HepG2 (cell line): ENCODE measurements around the gene FIZ1. TPM values are rescaled to one million over a fixed set of nuclear protein-coding genes. Genes with fewer than 3 reads are reported as not detected.

Experiments
- ATAD3A ChIP-seq: sonication (generic); formaldehyde crosslinking; IDR thresholded peaks from 2 replicates; pipeline ENCODE4 v1.4.0; 2020; ENCODE audit warnings: missing genetic modification reagents
- GTF3A ChIP-seq: sonication (generic); formaldehyde crosslinking; conservative IDR thresholded peaks from 2 replicates; pipeline ENCODE4 v1.4.0; 2020; ENCODE audit warnings: mild to moderate bottlenecking, missing genetic modification reagents
- HNF1A ChIP-seq, 2 experiments: sonication (generic) in 1 of 2; formaldehyde crosslinking in 1 of 2; IDR thresholded peaks; 2 replicates each; pipeline versions ENCODE4 v1.4.0 to v1.6.1; 2016 to 2020; ENCODE audit warnings: borderline replicate concordance in 1 of 2, low read depth in 1 of 2, mild to moderate bottlenecking in 1 of 2, missing genetic modification reagents in 1 of 2
- KIAA2018 ChIP-seq: sonication (generic); formaldehyde crosslinking; IDR thresholded peaks from 2 replicates; pipeline ENCODE4 v1.5.0; 2020; ENCODE audit warnings: mild to moderate bottlenecking, missing genetic modification reagents, borderline replicate concordance
- LRRFIP1 ChIP-seq: sonication (generic); formaldehyde crosslinking; conservative IDR thresholded peaks from 2 replicates; pipeline ENCODE4 v1.4.0; 2020; ENCODE audit warnings: missing genetic modification reagents
- RBAK ChIP-seq: sonication (generic); formaldehyde crosslinking; IDR thresholded peaks from 2 replicates; pipeline ENCODE4 v1.5.1; 2020; ENCODE audit warnings: mild to moderate bottlenecking, missing genetic modification reagents
- ZEB1 ChIP-seq: IDR thresholded peaks from 2 replicates; pipeline ENCODE4 v1.6.1; 2012; ENCODE audit warnings: mild to moderate bottlenecking, low read depth, inconsistent platforms; ENCODE audit not compliant: insufficient replicate concordance
- ZNF136 ChIP-seq: sonication (generic); formaldehyde crosslinking; IDR thresholded peaks from 2 replicates; pipeline ENCODE4 v1.8.1; 2022; ENCODE audit warnings: low read depth, mild to moderate bottlenecking, moderate library complexity, missing genetic modification reagents
- ZNF781 ChIP-seq: sonication (generic); formaldehyde crosslinking; IDR thresholded peaks from 2 replicates; pipeline ENCODE4 v1.5.1; 2020; ENCODE audit warnings: borderline replicate concordance, mild to moderate bottlenecking, missing genetic modification reagents; ENCODE audit errors: not compliant biosample characterization
- ZNF878 ChIP-seq: sonication (generic); formaldehyde crosslinking; IDR thresholded peaks from 2 replicates; pipeline ENCODE4 v1.8.1; 2023; ENCODE audit warnings: mild to moderate bottlenecking, missing genetic modification reagents, moderate library complexity
- polyA plus RNA-seq, 8 experiments: library from polyadenylated mRNA; depleted of rRNA in 3 of 8; stranded (reverse) in 7 of 8; unstranded in 1 of 8; fragments of >200 nt; fragmentation: Illumina TruSeq in 4 of 8; extraction: Trizol in 4 of 8; gene quantifications; 2 replicates each; pipeline versions ENCODE4 v1.2.1 to v1.2.3, GENCODE V29; 2011 to 2016; ENCODE audit warnings: low read depth in 4 of 8, missing spikeins in 1 of 8, mixed read lengths in 1 of 8; ENCODE audit not compliant: insufficient read depth in 1 of 8
- total RNA-seq, 5 experiments: library from RNA; depleted of rRNA; stranded (reverse); fragments of >200 nt; fragmentation: Illumina TruSeq; extraction: Trizol; gene quantifications; 2 replicates each; pipeline ENCODE4 v1.2.3, GENCODE V29; 2016; ENCODE audit warnings: low read depth in 1 of 5

Gene FIZ1
- total and polyA plus RNA-seq, 2 of the 13 experiments (the other 11 are each of a cell fraction or from before 2014, with no cell fraction given), result 3.6 to 5.9 TPM

GRCh38 chr19:55544776-55545439, 54.4 kb downstream of the FIZ1 start (continued):
- TF ChIP-seq KIAA2018 (CRISPR knock-in tag) (no peak), RBAK (CRISPR knock-in tag) (no peak), ATAD3A (no peak), ZEB1 (no peak), ZNF781 (no peak), LRRFIP1 (CRISPR knock-in tag) (no peak), ZNF136 (CRISPR knock-in tag) (no peak), ZNF878 (CRISPR knock-in tag) (no peak), GTF3A (CRISPR knock-in tag) (no peak), HNF1A (IDR thresholded peaks at IDR 0.05; ENCODE audit: low read depth) (no peak), HNF1A (CRISPR knock-in tag; IDR thresholded peaks at IDR 0.05; ENCODE audit: borderline replicate concordance) (no peak)
